Fibroblast of the conjunctiva (primary cell): Measurements from ENCODE around the gene RPL19.

Experiments
- DNase-seq: peaks from one replicate; pipeline ENCODE4 v3.0.0-alpha.2; 2010; ENCODE audit warnings: low read depth

RPL19 gene

DNA sequence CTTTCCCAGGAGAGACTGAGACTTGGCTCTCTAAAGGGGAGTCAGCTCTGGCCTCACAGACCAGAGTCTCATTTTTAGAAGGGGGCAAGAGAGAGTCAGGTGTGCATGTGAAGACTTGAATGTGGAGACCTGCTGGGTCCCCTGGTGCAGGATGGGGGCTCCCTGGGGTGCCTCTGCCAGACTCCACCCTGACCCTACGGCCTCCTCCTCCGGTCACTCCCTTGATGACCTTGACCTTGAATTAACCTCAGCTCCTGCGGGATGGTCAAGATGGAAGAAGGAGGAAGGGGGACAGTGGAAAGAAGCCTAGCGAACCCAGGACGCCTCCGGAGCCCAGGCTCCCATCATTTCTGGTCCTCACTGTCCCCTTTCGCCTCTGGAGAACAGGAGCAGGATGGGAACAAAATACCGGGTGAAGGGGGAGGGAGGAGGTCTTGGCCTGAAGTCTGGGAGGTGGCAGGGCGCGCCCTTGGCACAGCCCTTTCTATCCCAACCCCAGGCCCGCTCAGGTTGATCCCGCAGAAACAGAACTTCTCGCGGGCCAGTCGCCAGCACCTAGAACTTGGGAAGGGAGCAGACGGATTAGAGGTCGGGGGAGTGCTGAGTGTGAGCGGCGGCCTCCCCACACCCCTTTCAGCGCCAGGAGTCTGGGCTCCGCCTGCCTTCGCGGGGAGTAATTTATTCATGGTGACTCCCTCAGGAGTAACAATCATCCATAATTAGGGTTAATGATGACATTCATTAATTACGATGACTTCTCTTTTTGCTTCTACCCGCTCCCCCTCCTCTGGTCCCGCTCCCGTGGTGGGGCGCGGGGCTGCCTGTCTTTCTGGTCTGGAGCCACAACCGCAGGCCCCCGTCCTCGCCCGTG, 24.1 kb downstream of the RPL19 start:
- DNase-seq, result no peak

GRCh38 chr17:39224778-39225307, 24.8 kb downstream of the RPL19 start:
- no peak for DNase-seq

DNA sequence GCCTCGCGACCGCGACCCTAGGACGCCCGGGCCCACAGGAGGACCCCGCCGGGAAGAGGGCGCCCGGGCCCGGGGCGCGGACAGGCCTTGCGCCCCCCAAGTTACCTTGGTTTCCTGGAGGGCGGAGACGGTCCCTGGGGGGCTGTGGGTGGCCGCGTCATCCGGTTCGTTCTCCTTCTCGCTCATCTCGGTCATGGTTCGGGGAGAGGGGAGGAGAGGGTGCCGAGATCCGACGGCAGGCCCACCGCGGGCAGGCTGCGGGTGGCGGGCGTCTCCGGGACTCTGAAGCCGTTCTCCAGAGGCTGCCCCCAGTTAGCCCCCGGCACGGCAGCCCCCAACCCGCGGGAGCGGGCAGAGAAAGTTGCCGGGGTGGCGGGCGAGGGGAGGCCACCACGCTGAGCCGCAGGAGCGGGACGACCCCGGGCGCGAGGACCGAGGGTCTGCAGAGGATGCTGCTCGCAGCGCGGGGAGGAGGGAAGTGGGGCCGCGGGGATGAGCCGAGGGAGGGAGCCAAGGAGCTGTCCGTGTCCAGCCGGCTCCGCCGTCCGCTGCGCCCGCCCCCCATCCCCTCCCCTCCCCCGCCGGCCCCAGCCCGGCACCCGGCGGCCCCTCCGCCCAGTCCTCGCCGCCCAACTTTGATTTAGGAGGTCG, 25.4 kb downstream of the RPL19 start, which contains the start of gene STAC2:
Gene STAC2, minus strand, starts transcription at position 638 of the 651 bp plus-strand sequence. Its CDS starts 443 bp downstream, at position 195.
- no peak for DNase-seq

DNA sequence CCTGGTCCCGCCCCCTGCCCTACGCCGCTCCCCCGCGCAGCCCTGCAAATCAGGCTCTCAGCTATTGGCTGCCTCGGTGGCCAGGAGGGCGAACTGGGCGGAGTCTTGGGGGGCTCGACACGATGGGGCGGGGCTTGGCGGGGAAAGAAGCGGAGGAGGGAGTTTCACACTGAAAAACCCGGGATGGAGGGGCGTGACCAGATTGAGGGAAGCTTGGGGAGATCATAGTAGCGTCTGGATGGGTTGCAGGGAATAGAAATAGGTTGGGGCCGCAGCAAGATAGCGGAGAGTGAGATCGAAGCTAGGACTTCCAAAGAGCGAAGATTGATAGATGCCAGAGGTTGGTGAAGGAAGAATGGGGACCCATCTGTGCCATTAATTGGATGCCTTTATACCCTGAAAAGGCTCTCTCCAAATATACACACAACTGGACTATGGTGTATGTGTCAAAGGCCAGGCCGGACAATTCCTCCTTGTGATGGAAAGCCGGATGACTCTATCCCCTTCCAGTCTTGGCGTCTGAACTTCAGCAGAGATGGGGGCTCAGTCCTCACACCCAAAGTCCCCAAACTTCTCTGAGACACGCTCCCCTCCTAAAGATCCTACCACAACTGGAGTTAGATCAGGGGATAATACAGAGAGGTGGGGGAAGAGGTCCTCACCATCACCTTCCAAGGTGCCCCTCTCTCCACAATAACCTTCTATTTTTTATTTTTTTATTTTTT, 26.0 kb downstream of the RPL19 start:
- no peak for DNase-seq

GRCh38 chr17:39227364-39227919, 27.4 kb downstream of the RPL19 start:
- no peak for DNase-seq

DNA sequence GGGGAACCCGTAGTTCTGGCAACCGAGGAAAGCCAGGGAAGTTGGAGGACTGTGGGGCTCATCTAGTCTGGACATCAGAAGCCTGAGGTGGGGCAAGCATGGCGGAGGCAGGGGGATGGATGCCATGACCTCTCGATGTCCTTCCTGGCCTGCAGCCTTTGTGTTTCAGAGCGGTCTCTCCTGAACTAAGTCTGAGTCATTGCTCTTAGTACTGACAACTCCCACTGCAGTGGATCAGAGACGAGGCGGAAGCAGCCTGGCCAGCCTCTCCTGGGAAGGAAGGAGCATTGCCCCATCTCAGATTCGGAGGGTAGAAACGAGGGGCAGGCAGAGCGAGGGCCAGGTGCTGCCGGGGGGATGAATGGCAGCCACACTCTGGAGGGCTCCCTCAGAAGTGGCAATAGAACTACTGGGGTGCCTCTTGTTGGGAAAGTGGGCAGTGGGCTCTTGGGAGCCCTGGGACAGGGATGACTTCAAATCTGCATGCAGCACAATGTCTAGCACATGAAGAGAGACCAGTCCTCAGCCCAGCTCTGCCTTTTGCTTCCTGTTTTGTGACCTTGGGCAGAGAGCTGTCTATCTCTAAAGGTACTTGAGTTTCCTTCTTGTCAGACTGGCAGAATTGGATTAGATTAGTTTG, 29.3 kb downstream of the RPL19 start:
- DNase-seq, result no peak

DNA sequence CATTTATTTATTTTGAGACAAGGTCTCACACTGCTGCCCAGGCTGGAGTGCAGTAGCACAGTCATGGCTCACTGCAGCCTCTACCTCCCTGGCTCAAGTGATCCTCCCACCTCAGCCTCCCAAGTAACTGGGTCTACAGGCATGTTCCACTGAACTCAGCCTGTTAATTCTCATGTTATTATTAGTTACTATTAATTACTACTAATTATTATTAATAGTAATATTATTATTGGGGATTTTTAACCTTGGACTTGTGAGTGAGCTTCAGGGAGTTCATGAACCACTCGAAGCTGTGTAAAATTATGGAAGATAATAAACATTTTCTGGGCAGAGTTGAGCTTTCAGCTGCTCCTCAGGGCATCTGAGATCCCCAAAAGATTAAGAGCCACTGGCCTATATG, 30.3 kb downstream of the RPL19 start:
- no peak for DNase-seq

GRCh38 chr17:39231091-39231561, 31.0 kb downstream of the RPL19 start:
- DNase-seq, result no peak

DNA sequence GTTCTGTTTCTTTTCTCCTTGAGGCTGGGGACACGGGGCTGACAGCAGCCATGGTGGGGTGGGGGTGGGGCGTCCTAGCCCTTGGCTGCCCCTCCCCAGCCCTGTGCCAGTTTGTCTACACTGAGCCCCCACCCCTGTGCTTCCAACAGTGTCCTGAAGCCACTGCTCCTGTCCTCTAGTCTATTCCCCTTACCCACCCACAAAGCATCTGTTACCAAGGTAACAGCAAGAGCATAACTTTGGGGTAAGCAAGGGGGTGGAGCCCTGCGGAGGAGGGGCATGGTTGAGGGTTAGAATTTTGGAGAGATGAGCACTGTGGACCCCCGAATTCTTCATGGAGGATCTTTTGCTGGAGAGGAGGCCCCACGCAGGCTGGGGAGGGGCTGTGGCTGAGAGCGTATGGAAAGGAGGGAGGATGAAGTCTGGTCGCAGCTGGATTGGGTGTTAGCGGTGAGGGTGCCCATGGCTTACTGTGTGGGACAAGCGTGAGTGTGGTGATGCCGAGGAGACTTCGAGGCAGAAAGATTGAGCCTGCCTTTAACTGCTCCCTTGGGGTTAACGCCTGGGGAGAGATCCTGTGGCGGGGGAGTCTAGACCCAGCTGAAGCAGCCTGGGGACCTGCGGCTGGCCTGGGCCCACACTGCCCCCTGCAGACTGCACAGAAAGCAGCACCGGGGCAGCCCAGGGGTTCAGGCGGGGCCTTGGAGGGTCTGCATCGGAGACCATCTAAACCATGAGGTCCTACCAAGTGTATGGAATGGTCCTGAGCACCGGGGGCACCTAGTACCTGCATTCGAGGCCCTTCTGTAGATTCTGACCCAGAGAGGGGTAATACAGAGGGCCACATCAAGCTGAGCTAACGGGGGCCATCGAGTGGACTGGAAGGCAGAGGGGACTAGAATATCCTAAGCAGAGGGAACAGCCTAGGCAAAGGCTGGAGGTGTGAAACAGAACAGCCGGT, 31.8 kb downstream of the RPL19 start:
- no peak for DNase-seq

DNA sequence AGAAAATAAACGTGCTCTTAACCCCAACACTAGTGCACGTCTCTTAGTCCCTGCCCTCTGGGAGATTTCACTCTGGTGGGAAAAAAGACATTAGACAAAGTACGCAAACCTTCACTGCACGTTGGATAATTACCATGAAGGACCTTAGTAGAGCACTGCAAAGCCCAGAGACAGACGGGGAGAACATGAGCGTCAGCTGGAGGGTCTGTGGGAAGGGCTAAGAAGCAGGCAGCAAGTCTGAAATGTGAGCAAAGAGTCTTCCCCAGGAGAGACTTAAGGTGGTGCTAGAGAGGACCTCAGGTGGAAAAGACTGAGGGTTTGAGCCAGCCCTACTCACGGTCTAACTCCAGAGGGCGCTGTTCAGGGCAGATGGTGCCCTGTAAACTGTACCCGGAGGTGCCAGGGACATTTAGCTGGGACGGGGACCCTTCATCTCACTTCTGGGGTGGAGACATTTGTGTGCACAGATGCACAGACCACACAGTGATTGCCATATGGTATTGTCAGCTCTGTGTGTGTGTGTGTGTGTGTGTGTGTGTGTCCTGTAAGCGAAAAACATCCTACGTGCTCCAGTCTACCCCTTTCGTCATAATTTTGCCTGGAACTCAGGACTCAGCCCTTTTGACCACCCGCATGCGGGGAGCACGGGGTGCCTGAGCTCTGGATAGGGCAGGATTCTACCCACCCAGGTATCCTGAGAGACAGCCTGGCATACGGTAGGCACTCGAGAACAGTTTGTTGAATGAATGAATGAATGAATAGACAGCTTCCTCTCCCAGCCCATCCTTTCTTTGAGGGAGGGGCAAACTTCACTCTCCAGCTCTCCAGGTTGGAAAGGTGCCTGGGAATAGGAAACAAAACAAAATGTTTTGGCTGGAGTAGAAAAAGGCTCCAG, 35.7 kb downstream of the RPL19 start:
- peak; percentile 33 for DNase-seq

DNA sequence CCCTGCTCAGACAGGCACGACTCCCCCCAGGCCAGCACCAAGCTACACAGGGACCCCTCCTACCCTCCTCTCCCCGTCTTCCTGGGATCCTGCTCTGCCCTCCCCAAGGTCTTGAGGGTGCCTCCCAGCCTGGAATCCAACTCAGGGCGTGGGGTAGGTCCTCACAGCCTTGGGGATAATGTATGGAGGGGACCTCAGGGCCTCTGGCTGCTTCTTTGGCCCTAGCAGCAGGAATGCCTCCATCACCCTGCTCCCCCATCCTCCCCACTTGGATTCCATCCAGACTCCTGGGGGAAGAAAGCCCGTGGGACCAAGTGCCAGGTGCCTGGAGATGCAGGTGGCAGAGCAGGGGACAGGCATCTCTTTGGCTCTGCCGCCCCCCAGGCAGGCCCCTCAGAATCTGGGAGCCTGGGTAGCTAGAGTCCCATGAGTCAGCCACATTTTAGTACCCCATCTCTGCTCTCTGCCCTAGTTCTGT, 36.4 kb downstream of the RPL19 start:
- no peak for DNase-seq

DNA sequence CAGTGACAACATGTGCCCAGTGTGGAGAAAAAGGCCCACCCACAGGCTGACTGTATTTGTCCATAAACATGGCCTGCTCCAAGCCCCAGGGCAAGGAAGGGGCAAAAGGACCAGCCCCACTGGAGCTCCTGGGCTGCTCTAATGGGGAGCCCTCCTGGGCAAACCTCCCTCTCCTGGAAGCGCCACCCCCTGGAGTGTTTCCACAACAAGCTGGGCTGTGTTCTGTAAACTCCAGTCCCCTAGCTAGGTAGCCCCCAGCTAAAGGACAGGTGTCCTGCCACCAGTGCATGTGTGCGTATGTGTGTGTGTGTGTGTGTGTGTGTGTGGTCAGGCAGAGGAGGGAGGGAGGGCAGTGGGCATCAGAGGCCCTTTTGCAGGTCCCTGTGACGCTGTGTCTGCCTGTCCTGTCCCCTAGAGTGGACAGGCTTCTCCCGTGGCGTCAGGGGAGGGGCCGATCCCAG, 36.9 kb downstream of the RPL19 start:
- DNase-seq, result no peak

DNA sequence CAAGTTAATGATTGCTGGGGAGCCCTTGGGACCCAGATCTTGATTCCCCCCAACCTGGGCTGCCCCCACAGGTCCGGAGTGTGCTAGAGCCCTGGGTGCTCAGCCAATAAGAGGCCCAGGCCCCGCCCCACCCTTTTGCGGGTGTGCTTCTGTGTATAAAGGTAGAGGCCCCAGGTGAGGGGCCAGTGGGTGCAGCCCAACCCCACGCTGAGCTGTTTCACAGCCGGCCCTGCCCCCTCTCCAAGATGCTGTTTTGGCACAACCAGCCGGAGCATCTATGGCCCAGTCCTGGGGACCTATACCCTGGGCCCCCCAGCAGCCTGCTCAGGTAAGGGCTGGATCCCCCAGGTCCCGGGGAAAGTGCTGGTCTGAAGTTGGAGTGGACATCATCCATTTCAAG, 37.5 kb downstream of the RPL19 start:
- no peak for DNase-seq

DNA sequence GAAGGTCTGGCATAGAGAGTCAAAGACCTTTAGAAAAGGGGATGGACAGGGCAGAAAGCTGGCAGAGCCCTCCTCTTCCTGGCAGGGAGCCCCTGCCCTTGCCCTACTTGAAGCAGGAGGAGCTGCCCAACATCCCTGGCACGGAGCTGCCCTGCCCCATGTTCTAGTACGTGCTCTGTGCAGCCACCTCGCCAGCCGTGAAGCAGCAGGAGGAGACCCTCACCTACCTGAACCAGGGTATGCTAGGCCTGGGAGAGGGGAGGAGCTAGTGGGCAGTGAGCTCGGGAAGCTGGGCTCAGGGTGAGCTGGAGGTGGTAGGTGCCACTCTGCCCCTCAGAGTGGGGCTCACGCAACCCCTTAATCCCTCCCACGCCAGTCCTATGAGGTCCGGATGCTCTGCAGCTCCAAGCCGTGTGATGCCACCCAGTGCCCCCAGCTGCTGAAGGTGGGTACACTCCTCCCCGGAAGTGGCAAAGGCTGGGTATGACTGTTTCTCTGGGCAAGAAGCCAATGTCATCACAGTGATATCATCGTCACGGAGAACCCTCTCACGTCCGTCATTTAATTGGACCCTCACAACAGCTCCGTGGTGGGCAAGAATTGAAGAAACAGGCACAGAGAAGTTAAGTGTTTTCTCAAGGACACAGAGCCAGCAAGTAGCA, 38.4 kb downstream of the RPL19 start:
- DNase-seq, result no peak

DNA sequence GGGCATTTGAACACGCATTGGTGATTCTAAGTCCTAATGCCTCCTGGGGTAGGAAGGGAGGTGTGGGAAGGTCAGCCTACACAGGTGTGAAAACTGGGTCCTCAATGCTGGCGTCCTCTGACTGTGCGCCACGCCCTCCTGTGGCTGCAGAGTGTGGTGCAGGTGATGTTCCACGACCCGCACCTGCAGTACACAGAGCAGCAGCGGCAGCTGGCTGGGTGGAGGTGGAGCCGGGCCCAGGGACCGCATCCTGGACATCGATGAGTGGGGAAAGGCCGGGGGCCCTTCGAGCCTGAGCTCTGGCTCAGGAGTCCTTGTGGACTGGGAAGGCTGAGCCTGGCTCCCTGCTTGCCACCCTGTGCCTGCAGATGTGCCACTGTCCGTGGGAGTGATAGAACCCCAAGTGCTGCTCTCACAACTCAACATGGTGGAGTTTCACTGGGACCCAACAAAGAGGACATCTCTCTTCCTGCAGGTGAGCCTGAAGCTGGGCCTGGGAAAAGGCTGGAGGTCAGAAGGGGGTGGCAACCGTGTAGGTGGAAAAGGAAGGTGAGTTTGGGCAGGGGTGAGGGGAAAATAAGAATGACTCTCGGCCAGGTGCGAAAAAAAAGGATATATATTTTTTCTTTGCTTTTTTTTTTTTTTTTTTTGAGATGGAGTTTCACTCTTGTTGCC, 39.7 kb downstream of the RPL19 start:
- no peak for DNase-seq

GRCh38 chr17:39240631-39241030, 40.5 kb downstream of the RPL19 start:
- DNase-seq, result no peak

DNA sequence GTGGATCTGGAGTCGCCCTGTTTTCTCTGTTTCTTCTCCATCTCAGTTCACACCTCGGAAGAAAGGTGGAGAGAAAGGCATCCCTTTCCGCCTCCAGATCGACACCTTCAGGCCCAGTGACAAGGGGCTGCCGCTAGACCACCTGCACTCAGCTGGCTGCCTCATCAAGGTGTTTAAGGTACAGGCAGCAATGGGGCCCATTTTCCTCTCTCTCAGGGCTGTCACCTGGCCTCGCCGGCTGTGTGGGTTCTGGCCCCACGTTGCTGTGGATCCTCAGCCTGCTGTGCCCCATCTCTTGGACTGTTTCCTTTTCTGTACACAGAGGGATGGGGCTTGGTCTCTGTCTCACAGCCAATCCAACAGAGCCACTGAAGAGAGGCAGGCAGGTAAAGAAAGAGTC, 43.1 kb downstream of the RPL19 start:
- DNase-seq, result no peak

GRCh38 chr17:39244016-39244599, 44.0 kb downstream of the RPL19 start:
- DNase-seq, result no peak
